Measurements from ENCODE around the gene PRAC2. TPM values are rescaled to one million over a fixed set of nuclear protein-coding genes. Genes with fewer than 3 reads are reported as not detected.
"Not testable (repeated sequence)": the region's sequence is repeated elsewhere in the genome, so short reads cannot be mapped to it uniquely, and the experiment has no call there.

PRAC2 gene
- total RNA-seq, 2 donors from 2014 or later, result not detected

- Histone ChIP-seq H3K27me3 (peaks cover 0 to 19% of the 10 kb centered on the region in 2 donors), H3K36me3 (replicated peaks in 1 of 2; ENCODE audit: insufficient read depth in 1 of 2, low read depth in 2 of 2) (no peaks in the 10 kb centered on the region), H3K4me3 (no peak overlapping the region), H3K9me3 (no peaks in the 10 kb centered on the region), H3K27ac (no peak overlapping the region), H3K4me1 (no peaks in the 10 kb centered on the region)
- no peak for TF ChIP-seq CTCF (IDR thresholded peaks at IDR 0.05)
- no peak for TF ChIP-seq POLR2A (IDR thresholded peaks at IDR 0.05)
- ATAC-seq, result no peak
- no peak for DNase-seq
- WGBS, 2 donors, result 58 to 62% methylated on average over 11 of the region's 11 CpGs
- intact Hi-C loops (cut with DNase I), result no loop called here
These were observed 18.4 kb upstream of the PRAC2 start for GRCh38 chr17:48704361-48705248.

GRCh38 chr17:48711128-48711527 lies 11.9 kb upstream of the PRAC2 start:
- no peak overlapping the region for H3K4me3 ChIP-seq
- intact Hi-C loops (cut with DNase I), result no loop called here
- 44 to 45% methylated on average over 4 of the region's 4 CpGs for WGBS, 2 donors
- ATAC-seq, result no peak
- no peaks in the 10 kb centered on the region for H3K4me1 ChIP-seq
- TF ChIP-seq CTCF (IDR thresholded peaks at IDR 0.05) (no peak), POLR2A (IDR thresholded peaks at IDR 0.05) (no peak)
- no peak for DNase-seq
- no peaks in the 10 kb centered on the region for H3K9me3 ChIP-seq
- H3K27me3 ChIP-seq, result peaks cover 0 to 5% of the 10 kb centered on the region in 2 donors
- H3K36me3 ChIP-seq (replicated peaks in 1 of 2; ENCODE audit: insufficient read depth in 1 of 2, low read depth in 2 of 2), result no peaks in the 10 kb centered on the region
- H3K27ac ChIP-seq, result no peak overlapping the region

GRCh38 chr17:48715496-48716399 lies 7.2 kb upstream of the PRAC2 start:
- WGBS, 2 donors, result 25 to 27% methylated on average over 5 of the region's 5 CpGs
- no peaks in the 10 kb centered on the region for H3K4me1 ChIP-seq
- H3K27ac ChIP-seq, result no peak overlapping the region
- TF ChIP-seq CTCF (IDR thresholded peaks at IDR 0.05) (no peak), POLR2A (IDR thresholded peaks at IDR 0.05) (no peak)
- H3K36me3 ChIP-seq (replicated peaks in 1 of 2; ENCODE audit: insufficient read depth in 1 of 2, low read depth in 2 of 2), result no peaks in the 10 kb centered on the region
- DNase-seq (no peak), ATAC-seq (no peak)
- peaks cover 10 to 34% of the 10 kb centered on the region in 2 donors for H3K27me3 ChIP-seq
- intact Hi-C loops (cut with DNase I), result no loop called here
- no peak overlapping the region for H3K4me3 ChIP-seq
- peaks cover 0 to 10% (median 0%) of the 10 kb centered on the region in 3 donors for H3K9me3 ChIP-seq

GRCh38 chr17:48716549-48716948 lies 6.4 kb upstream of the PRAC2 start:
- H3K4me3 ChIP-seq; H3K36me3 ChIP-seq (replicated peaks in 1 of 2; ENCODE audit: insufficient read depth in 1 of 2, low read depth in 2 of 2); ATAC-seq; H3K4me1 ChIP-seq; DNase-seq; intact Hi-C loops (cut with DNase I); H3K9me3 ChIP-seq; H3K27ac ChIP-seq: not testable (repeated sequence)
- peaks cover 10 to 34% of the 10 kb centered on the region in 2 donors for H3K27me3 ChIP-seq
- WGBS, 2 donors, result 59 to 71% methylated on average over 3 of the region's 3 CpGs

Data from body of pancreas (tissue), 4 donors.